HCT116 (cell line): ENCODE results near the gene PRKCA. TPM values are rescaled to one million over a fixed set of nuclear protein-coding genes. Genes with fewer than 3 reads are reported as not detected.

Experiments
- ATAC-seq: fragments of 200-7000 bp; cut with Tn5 transposase; 2 replicates; pipeline ENCODE4 v1.9.1; 2020; ENCODE audit warnings: mild to moderate bottlenecking, moderate library complexity
- BruUV-seq: library from RNA; stranded (reverse); fragments of 400-500 nt; replicated peaks from 2 replicates; lab custom pipeline; 2021; lab: Mats Ljungman, UMichigan
- CTCF ChIA-PET: fragments of 300-600 bp; sonication (Branson Sonifier 250); formaldehyde crosslinking; loops from one replicate; lab custom pipeline; 2021; ENCODE audit warnings: antibody characterized with exemption; lab: Charles Lee
- POLR2A ChIA-PET: fragments of 300-600, 350-600 bp; sonication (Branson Sonifier 250); formaldehyde crosslinking; loops from one replicate; lab custom pipeline; 2021; ENCODE audit warnings: antibody characterized with exemption; lab: Charles Lee
- RAD21 ChIA-PET, 2 experiments: fragments of 300-600 bp; sonication (Branson Sonifier 250); formaldehyde crosslinking; loops; one replicate each; lab custom pipeline; 2023; ENCODE audit warnings: low total read pairs in 2 of 2; ENCODE audit not compliant: uncharacterized antibody in 2 of 2, unreplicated experiment in 2 of 2, low non-redundant PET in 1 of 2; lab: Charles Lee
- DNase-seq: peaks from one replicate; pipeline ENCODE4 v3.0.0-alpha.2; 2010; ENCODE audit warnings: low read depth, low spot score
- H2AFZ ChIP-seq: fragments of 200-600 bp; shearing (Covaris generic), sonication (generic); 2 replicates; pipeline ENCODE4 v1.6.1; 2017; ENCODE audit warnings: low read depth, mixed run types, mixed read lengths, antibody characterized with exemption, low read length; ENCODE audit not compliant: poor library complexity, severe bottlenecking
- H3K27ac ChIP-seq: 2 replicates; pipeline ENCODE4 v1.5.1; 2012; ENCODE audit warnings: low read depth, low read length
- H3K27me3 ChIP-seq: fragments of 200-600 bp; sonication (generic); 2 replicates; pipeline ENCODE4 v1.6.1; 2016; ENCODE audit warnings: mixed run types, low read length, mixed read lengths; ENCODE audit not compliant: insufficient read depth
- H3K36me3 ChIP-seq, 2 experiments: fragments of 200-500 bp in 1 of 2; fragments of 200-600 bp in 1 of 2; sonication (Bioruptor generic) in 1 of 2; sonication (generic) in 1 of 2; 2 replicates each; pipeline versions ENCODE4 v1.5.1 to v1.6.1; 2014 to 2016; ENCODE audit warnings: low read length in 2 of 2, inconsistent platforms in 1 of 2, mixed read lengths in 1 of 2, mixed run types in 1 of 2; ENCODE audit not compliant: insufficient read depth in 2 of 2, control insufficient read depth in 1 of 2
- H3K4me1 ChIP-seq, 2 experiments: fragments of 200-600 bp in 1 of 2; sonication (generic) in 1 of 2; 2 replicates each; pipeline versions ENCODE4 v1.5.1 to v1.6.1; 2012 to 2017; ENCODE audit warnings: low read length in 2 of 2, inconsistent platforms in 1 of 2, mild to moderate bottlenecking in 1 of 2, mixed read lengths in 1 of 2, mixed run types in 1 of 2, moderate library complexity in 1 of 2; ENCODE audit not compliant: insufficient read depth in 2 of 2, control insufficient read depth in 1 of 2
- H3K4me2 ChIP-seq: fragments of 200-600 bp; sonication (generic); 2 replicates; pipeline ENCODE4 v1.6.1; 2017; ENCODE audit warnings: mixed run types, low read length, mixed read lengths
- H3K4me3 ChIP-seq, 2 experiments: fragments of 200-600 bp in 1 of 2; sonication (generic) in 1 of 2; replicated peaks in 1 of 2; 2 replicates each; pipeline ENCODE4 v1.5.1; 2011 to 2016; ENCODE audit warnings: low read length in 2 of 2, control low read depth in 1 of 2, low read depth in 1 of 2, mild to moderate bottlenecking in 1 of 2, mixed read lengths in 1 of 2, mixed run types in 1 of 2
- H3K79me2 ChIP-seq: fragments of 200-600 bp; sonication (generic); 2 replicates; pipeline ENCODE4 v1.6.1; 2017; ENCODE audit warnings: mild to moderate bottlenecking, mixed run types, low read length, moderate library complexity, mixed read lengths; ENCODE audit not compliant: insufficient read depth
- H3K9ac ChIP-seq: fragments of 200-600 bp; sonication (generic); 2 replicates; pipeline ENCODE4 v1.6.1; 2016; ENCODE audit warnings: low read length, mixed read lengths
- H3K9me2 ChIP-seq: fragments of 200-600 bp; sonication (generic), shearing (Covaris generic); 2 replicates; pipeline ENCODE4 v1.6.1; 2017; ENCODE audit warnings: mixed run types, mild to moderate bottlenecking, moderate library complexity; ENCODE audit not compliant: insufficient read depth
- H3K9me3 ChIP-seq, 2 experiments: fragments of 200-500 bp in 1 of 2; fragments of 200-600 bp in 1 of 2; sonication (Bioruptor generic) in 1 of 2; sonication (generic) in 1 of 2; 2 replicates each; pipeline ENCODE4 v1.6.1; 2014 to 2017; ENCODE audit warnings: low read length in 2 of 2, mixed read lengths in 2 of 2, inconsistent platforms in 1 of 2, low read depth in 1 of 2, mild to moderate bottlenecking in 1 of 2, mixed run types in 1 of 2, moderate library complexity in 1 of 2; ENCODE audit not compliant: control insufficient read depth in 1 of 2, insufficient read depth in 1 of 2
- H4K20me1 ChIP-seq: fragments of 200-600 bp; sonication (generic), shearing (Covaris generic); 2 replicates; pipeline ENCODE4 v1.6.1; 2017; ENCODE audit warnings: mixed run types, mild to moderate bottlenecking, moderate library complexity; ENCODE audit not compliant: insufficient read depth
- CTCF ChIP-seq, 3 experiments: fragments of 200-600 bp in 1 of 3; sonication (generic) in 1 of 3; IDR thresholded peaks in 2 of 3; conservative IDR thresholded peaks in 1 of 3; 2 replicates each; pipeline ENCODE4 v1.5.1; 2012 to 2017; ENCODE audit warnings: low read depth in 2 of 3, low read length in 2 of 3, antibody characterized with exemption in 1 of 3, borderline replicate concordance in 1 of 3, control low read depth in 1 of 3, mild to moderate bottlenecking in 1 of 3, mixed read lengths in 1 of 3, mixed run types in 1 of 3, moderate library complexity in 1 of 3; ENCODE audit not compliant: insufficient read depth in 1 of 3
- EZH2 ChIP-seq: fragments of 200-600 bp; sonication (generic); IDR thresholded peaks from 2 replicates; pipeline ENCODE4 v1.6.1; 2017; ENCODE audit warnings: antibody characterized with exemption, mixed run types
- EZH2phosphoT487 ChIP-seq: fragments of 200-600 bp; IDR thresholded peaks from 2 replicates; pipeline ENCODE4 v1.6.1; 2018; ENCODE audit warnings: antibody characterized with exemption, borderline replicate concordance
- MAX ChIP-seq: IDR thresholded peaks from 2 replicates; pipeline ENCODE4 v1.6.1; 2012
- POLR2AphosphoS5 ChIP-seq: IDR thresholded peaks from 2 replicates; pipeline ENCODE4 v1.6.1; 2011; ENCODE audit warnings: mild to moderate bottlenecking, low read depth, low read length, moderate library complexity
- RAD21 ChIP-seq: IDR thresholded peaks from 2 replicates; pipeline ENCODE4 v1.6.1; 2012; ENCODE audit warnings: low read depth, mild to moderate bottlenecking
- REST ChIP-seq: IDR thresholded peaks from 2 replicates; pipeline ENCODE4 v1.6.1; 2012; ENCODE audit warnings: low read depth
- SIN3A ChIP-seq: IDR thresholded peaks from 2 replicates; pipeline ENCODE4 v1.6.1; 2012; ENCODE audit warnings: low read depth
- SP1 ChIP-seq: IDR thresholded peaks from 2 replicates; pipeline ENCODE4 v1.6.1; 2012; ENCODE audit warnings: low read depth
- SRF ChIP-seq: IDR thresholded peaks from 2 replicates; pipeline ENCODE4 v1.6.1; 2012; ENCODE audit warnings: low read depth
- TCF7L2 ChIP-seq: IDR thresholded peaks from 2 replicates; pipeline ENCODE4 v1.7.0; 2011; ENCODE audit warnings: borderline replicate concordance, inconsistent platforms; ENCODE audit not compliant: insufficient read depth, insufficient read length; ENCODE audit errors: extremely low read depth
- YY1 ChIP-seq: IDR thresholded peaks from 2 replicates; pipeline ENCODE4 v1.6.1; 2011; ENCODE audit warnings: low read length, low read depth, moderate library complexity, mild to moderate bottlenecking; ENCODE audit not compliant: insufficient replicate concordance; ENCODE audit errors: extremely low read depth
- ZFX ChIP-seq: fragments of 450-650 bp; IDR thresholded peaks from 2 replicates; pipeline ENCODE4 v1.6.1; 2017
- ZNF274 ChIP-seq: fragments of 200-500 bp; sonication (Bioruptor generic); IDR thresholded peaks from 2 replicates; pipeline ENCODE4 v1.6.1; 2014; ENCODE audit warnings: mild to moderate bottlenecking, low read depth, low read length, inconsistent platforms
- intact Hi-C: fragments of 100-400 bp; cut with micrococcal nuclease; formaldehyde crosslinking; loops from 2 replicates; pipeline ENCODE4 v1.10.0; 2022
- total RNA-seq: library from RNA; stranded (reverse); gene quantifications from one replicate; pipeline ENCODE4 v1.2.1, GENCODE V29; 2021; ENCODE audit not compliant: unreplicated experiment

PRKCA gene
- total RNA-seq, 1 experiment from 2014 or later: 18.8 TPM

GRCh38 chr17:66752411-66752810, 450.0 kb downstream of the PRKCA start:
- CTCF ChIA-PET: no interaction called here
- Histone ChIP-seq H3K9ac (no peak overlapping the region), H3K4me3 (no peak overlapping the region), H3K4me2 (no peak overlapping the region), H3K27me3 (no peaks in the 10 kb centered on the region), H3K4me1 (peaks cover 18 to 19% of the 10 kb centered on the region in 2 experiments), H3K9me2 (no peaks in the 10 kb centered on the region), H3K27ac (no peak overlapping the region), H3K79me2 (no peaks in the 10 kb centered on the region), H3K36me3 (no peaks in the 10 kb centered on the region), H3K9me3 (no peaks in the 10 kb centered on the region), H4K20me1 (no peaks in the 10 kb centered on the region)
- no peak for DNase-seq
- ATAC-seq: no peak
- POLR2A ChIA-PET: no interaction called here
- intact Hi-C loops: no loop called here
- RAD21 ChIA-PET: no interaction called here
- TF ChIP-seq POLR2AphosphoS5 (no peak), SRF (no peak), SP1 (no peak), YY1 (no peak), EZH2 (no peak), RAD21 (no peak)
- TF ChIP-seq, all 23 proteins: peak for 0
- no peak overlapping the region for H2AFZ ChIP-seq
- no TSS peak for BruUV-seq

- Histone ChIP-seq H3K9me3 (no peaks in the 10 kb centered on the region), H3K9ac (no peak overlapping the region), H3K4me2 (no peak overlapping the region), H4K20me1 (no peaks in the 10 kb centered on the region), H3K9me2 (no peaks in the 10 kb centered on the region), H3K79me2 (no peaks in the 10 kb centered on the region), H3K4me1 (peaks cover 18 to 19% of the 10 kb centered on the region in 2 experiments), H3K36me3 (no peaks in the 10 kb centered on the region), H2AFZ (no peak overlapping the region), H3K4me3 (no peak overlapping the region), H3K27me3 (no peaks in the 10 kb centered on the region), H3K27ac (no peak overlapping the region)
- ChIA-PET RAD21 (no interaction called here), CTCF (no interaction called here), POLR2A (no interaction called here)
- no peak for ATAC-seq
- DNase-seq: no peak
- intact Hi-C loops: no loop called here
- BruUV-seq: no TSS peak
- TF ChIP-seq EZH2phosphoT487 (no peak), ZNF274 (no peak), ZFX (no peak), YY1 (no peak), RAD21 (no peak), REST (no peak), MAX (no peak), TCF7L2 (no peak), SIN3A (no peak), CTCF (IDR thresholded peaks at IDR 0.05 in 2 of 3, conservative IDR thresholded peaks at IDR 0.05 in 1 of 3; ENCODE audit: borderline replicate concordance in 1 of 3, insufficient read depth in 1 of 3, low read depth in 2 of 3, low read length in 2 of 3) (no peak)
Measured at GRCh38 chr17:66753126-66753920, 450.9 kb downstream of the PRKCA start.
